CD4-positive, alpha-beta memory T cell (primary cell): Measurements from ENCODE around the gene GPANK1. TPM values are rescaled to one million over a fixed set of nuclear protein-coding genes. Genes with fewer than 3 reads are reported as not detected.

ENCODE experiments used
- CTCF ChIA-PET: fragments of 350-600 bp; sonication (Branson Sonifier 250); formaldehyde crosslinking; loops from one replicate; lab custom pipeline; 2021; ENCODE audit warnings: inconsistent platforms; ENCODE audit not compliant: partially characterized antibody; lab: Charles Lee
- POLR2A ChIA-PET: fragments of 350-600 bp; sonication (Branson Sonifier 250); formaldehyde crosslinking; loops from one replicate; lab custom pipeline; 2021; ENCODE audit not compliant: partially characterized antibody; lab: Charles Lee
- DNase-seq, 5 donors: peaks; one replicate each; pipeline versions ENCODE4 v3.0.0 to v3.0.0-alpha.2; 2020 to 2022; ENCODE audit warnings: mixed read lengths in 1 of 5
- H3K27ac ChIP-seq: one replicate; pipeline ENCODE4 v1.7.0; 2013; ENCODE audit warnings: low read depth, low read length
- H3K27me3 ChIP-seq: 2 replicates; pipeline ENCODE4 v1.7.0; 2013; ENCODE audit warnings: mild to moderate bottlenecking, low read length, moderate library complexity; ENCODE audit not compliant: insufficient read depth
- H3K36me3 ChIP-seq: 2 replicates; pipeline ENCODE4 v1.7.0; 2013; ENCODE audit warnings: mild to moderate bottlenecking, low read length, moderate library complexity; ENCODE audit not compliant: insufficient read depth
- H3K4me1 ChIP-seq: 2 replicates; pipeline ENCODE4 v1.7.0; 2013; ENCODE audit warnings: mild to moderate bottlenecking, low read length, moderate library complexity; ENCODE audit not compliant: insufficient read depth
- H3K4me3 ChIP-seq, 2 donors: one replicate each; pipeline ENCODE4 v1.7.0; 2013; ENCODE audit warnings: low read length in 2 of 2, mild to moderate bottlenecking in 1 of 2
- H3K9me3 ChIP-seq, 2 donors: one replicate each; pipeline ENCODE4 v1.7.0; 2013; ENCODE audit warnings: low read length in 2 of 2, control low read depth in 1 of 2; ENCODE audit not compliant: control insufficient read depth in 1 of 2
- H3K27ac Mint-ChIP-seq, 7 donors: one replicate each; pipeline ENCODE4 v1.8.0; 2020 to 2021; ENCODE audit warnings: mixed read lengths in 7 of 7, mild to moderate bottlenecking in 6 of 7, inconsistent platforms in 3 of 7, moderate library complexity in 3 of 7
- H3K27me3 Mint-ChIP-seq, 2 donors: one replicate each; pipeline ENCODE4 v1.8.0; 2020 to 2021; ENCODE audit warnings: mixed read lengths in 2 of 2
- H3K36me3 Mint-ChIP-seq, 2 donors: one replicate each; pipeline ENCODE4 v1.8.0; 2020 to 2021; ENCODE audit warnings: mixed read lengths in 2 of 2, inconsistent platforms in 1 of 2, mild to moderate bottlenecking in 1 of 2
- H3K4me1 Mint-ChIP-seq, 4 donors: one replicate each; pipeline ENCODE4 v1.8.0; 2020 to 2021; ENCODE audit warnings: mixed read lengths in 4 of 4, mild to moderate bottlenecking in 1 of 4
- H3K4me3 Mint-ChIP-seq, 8 donors: one replicate each; pipeline ENCODE4 v1.8.0; 2020 to 2021; ENCODE audit warnings: mixed read lengths in 8 of 8, mild to moderate bottlenecking in 7 of 8, moderate library complexity in 6 of 8, inconsistent platforms in 3 of 8
- H3K9me3 Mint-ChIP-seq, 8 donors: one replicate each; pipeline ENCODE4 v1.8.0; 2020 to 2021; ENCODE audit warnings: mixed read lengths in 8 of 8, mild to moderate bottlenecking in 5 of 8, inconsistent platforms in 3 of 8, moderate library complexity in 1 of 8
- intact Hi-C: fragments of 100-400 bp; cut with micrococcal nuclease; formaldehyde crosslinking; loops from one replicate; pipeline ENCODE4 v1.15.1; 2023
- polyA plus RNA-seq, 2 donors: library from polyadenylated mRNA; unstranded; fragments of 300-500 nt; fragmentation: Illumina TruSeq; gene quantifications; one replicate each; pipeline ENCODE4 v1.2.3, GENCODE V29; 2021
- total RNA-seq, 2 experiments: library from RNA; stranded (reverse); gene quantifications; one replicate each; pipeline ENCODE4 v1.2.3, GENCODE V29; 2021

Gene GPANK1
- total and polyA plus RNA-seq, 4 experiments from 2014 or later, result 16.7 to 25.5 (median 22.3) TPM

DNA sequence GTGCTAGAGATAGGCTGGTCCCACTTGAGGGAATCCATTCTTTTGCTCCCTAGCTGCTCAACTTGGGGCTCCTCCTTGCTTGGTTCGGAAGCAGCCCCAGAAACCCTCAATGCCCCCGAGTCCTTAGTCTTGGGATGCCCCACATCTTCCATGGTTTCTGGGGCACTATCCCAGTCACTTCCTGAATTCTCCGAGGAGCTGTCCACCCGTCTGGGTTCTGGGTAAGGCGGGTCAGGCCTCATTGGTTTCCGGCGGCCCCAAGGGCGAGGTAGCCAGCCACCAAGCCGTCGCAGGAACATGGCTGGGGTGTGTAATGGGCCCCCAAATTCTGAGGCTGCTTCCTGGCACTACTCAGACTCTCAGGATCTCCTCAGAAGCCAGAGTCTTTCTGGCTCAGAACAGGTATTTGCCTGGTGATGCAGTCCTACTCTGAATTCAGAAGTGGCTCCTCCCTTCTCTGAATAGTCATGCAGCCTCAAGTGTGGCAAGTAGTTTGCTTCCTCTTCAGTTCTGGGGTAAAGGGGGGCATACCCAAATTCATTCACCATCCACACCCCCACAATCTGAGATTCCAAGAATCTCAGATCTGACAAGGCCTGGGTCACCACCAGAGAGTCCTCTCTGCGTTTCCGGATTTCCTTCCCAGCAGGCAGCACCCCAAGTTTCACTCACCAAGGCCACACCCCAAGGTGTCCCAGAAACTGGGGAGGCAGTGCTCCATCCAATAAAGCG, 5.0 kb downstream of the GPANK1 start:
- Mint-ChIP-seq H3K27ac (peak overlapping the region; percentile 84 to 95 (median 90)), H3K9me3 (peaks cover 0 to 2% (median 0%) of the 10 kb centered on the region in 8 donors), H3K36me3 (peaks cover 19 to 56% of the 10 kb centered on the region in 2 donors), H3K27me3 (no peaks in the 10 kb centered on the region), H3K4me1 (peaks cover 49 to 88% (median 65%) of the 10 kb centered on the region in 4 donors), H3K4me3 (peak overlapping the region; percentile 86 to 93 (median 92))
- peaks cover 13% of the 10 kb centered on the region for H3K36me3 ChIP-seq
- no peaks in the 10 kb centered on the region for H3K9me3 ChIP-seq
- peaks cover 61% of the 10 kb centered on the region for H3K4me1 ChIP-seq
- H3K27me3 ChIP-seq, result no peaks in the 10 kb centered on the region
- H3K4me3 ChIP-seq, result peak overlapping the region; percentile 71 to 83
- peak overlapping the region; percentile 84 for H3K27ac ChIP-seq
- POLR2A ChIA-PET, result interaction anchor here (0.7 to 8.6 kb wide), 18 partner anchors 6 to 243 kb away, joined by 3 to 269 read pairs (median 4); partner anchors contain the start of genes ABHD16A, APOM, BAG6 and DDX39B
- intact Hi-C loops, result loop anchor here (1.0 to 10.0 kb wide), 3 partner anchors 8 to 1545 kb away; partner anchors contain the start of genes BAG6, HSD17B8, PSMB8 and RING1
- CTCF ChIA-PET, result no interaction called here
- DNase-seq, result peak; percentile 13 to 60 (median 32)

DNA sequence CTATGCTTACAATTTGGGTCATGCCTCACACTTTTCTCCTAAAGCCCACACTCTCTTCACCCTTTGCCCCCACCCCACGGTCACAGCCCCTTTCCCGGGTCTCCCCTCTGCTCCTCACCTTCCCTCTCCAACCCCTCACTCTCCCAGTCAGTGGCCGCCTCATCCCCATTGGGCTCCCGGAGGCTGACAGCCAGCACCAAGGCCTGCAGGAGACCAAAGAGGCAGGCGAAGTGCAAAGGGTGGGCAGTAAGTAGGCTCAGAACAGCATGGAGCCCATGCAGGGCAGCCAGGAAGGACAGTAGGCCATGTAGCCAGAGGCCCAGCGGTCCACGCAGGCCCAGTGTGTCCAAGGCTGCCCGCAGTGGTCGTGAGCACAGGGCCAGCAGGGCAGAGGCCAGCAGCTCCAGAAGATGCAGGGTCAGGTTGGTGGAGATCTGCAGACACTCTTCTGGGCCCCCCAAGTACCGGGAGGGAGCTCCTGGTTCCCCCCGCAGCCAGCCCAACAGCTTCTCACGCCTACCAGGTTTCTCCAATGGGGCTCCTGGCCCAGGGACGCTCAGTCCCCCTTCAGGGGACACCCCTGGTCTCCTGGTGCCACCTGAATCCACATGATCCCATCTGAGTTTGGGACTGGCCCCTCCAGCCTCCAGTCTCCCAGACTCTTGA, 5.7 kb downstream of the GPANK1 start:
- H3K27me3 ChIP-seq, result no peaks in the 10 kb centered on the region
- intact Hi-C loops, result loop anchor here (10.0 kb wide), 1 partner anchor 1186 kb away; the partner anchor contains the start of gene PSMB8
- H3K36me3 ChIP-seq, result peaks cover 13% of the 10 kb centered on the region
- Mint-ChIP-seq H3K36me3 (peaks cover 14 to 49% of the 10 kb centered on the region in 2 donors), H3K27me3 (no peaks in the 10 kb centered on the region), H3K9me3 (peaks cover 0 to 2% (median 0%) of the 10 kb centered on the region in 8 donors), H3K27ac (peak overlapping the region; percentile 84 to 95 (median 90)), H3K4me3 (peak overlapping the region; percentile 86 to 93 (median 92)), H3K4me1 (peaks cover 43 to 81% (median 59%) of the 10 kb centered on the region in 4 donors)
- DNase-seq, result no peak
- ChIA-PET POLR2A (interaction anchor here (2.4 to 8.6 kb wide), 2 partner anchors 6 to 44 kb away, joined by 6 to 269 read pairs; partner anchors contain the start of genes ABHD16A, APOM and BAG6), CTCF (no interaction called here)
- no peaks in the 10 kb centered on the region for H3K9me3 ChIP-seq
- H3K4me1 ChIP-seq, result peaks cover 56% of the 10 kb centered on the region
- peak overlapping the region; percentile 84 for H3K27ac ChIP-seq
- peak overlapping the region; percentile 30 to 83 for H3K4me3 ChIP-seq

DNA sequence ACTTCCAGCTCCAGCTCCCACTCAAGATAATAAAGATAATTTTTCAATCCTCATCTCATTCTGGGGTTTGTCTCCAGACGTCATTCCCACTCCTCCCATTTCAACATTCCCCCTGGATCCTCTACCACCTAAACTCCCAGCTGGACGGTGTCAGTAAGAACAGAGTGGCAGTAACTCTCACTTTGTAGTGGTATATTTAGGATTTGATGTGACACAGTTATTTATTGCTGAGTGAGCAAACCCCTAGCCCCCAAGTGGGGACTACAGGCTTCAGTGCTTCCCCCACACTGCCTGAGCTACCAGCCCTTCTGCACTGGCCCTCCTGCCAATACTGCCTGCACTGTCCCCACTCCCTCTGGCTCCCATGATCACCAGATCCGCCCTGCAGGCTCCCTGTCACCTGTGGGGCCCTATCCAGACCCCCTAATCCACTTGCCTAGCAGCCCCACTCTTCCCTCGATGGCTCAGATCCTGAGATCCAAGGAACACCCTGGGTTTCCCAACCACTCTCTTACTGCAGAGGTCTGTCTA, 6.6 kb downstream of the GPANK1 start:
- H3K4me1 Mint-ChIP-seq, result peaks cover 36 to 78% (median 52%) of the 10 kb centered on the region in 4 donors
- DNase-seq, result no peak
- H3K4me1 ChIP-seq, result peaks cover 53% of the 10 kb centered on the region
- no peak overlapping the region for H3K4me3 ChIP-seq
- H3K36me3 Mint-ChIP-seq, result peaks cover 7 to 40% of the 10 kb centered on the region in 2 donors
- peaks cover 0 to 2% (median 0%) of the 10 kb centered on the region in 8 donors for H3K9me3 Mint-ChIP-seq
- H3K27me3 Mint-ChIP-seq, result no peaks in the 10 kb centered on the region
- no peaks in the 10 kb centered on the region for H3K9me3 ChIP-seq
- peak overlapping the region; percentile 45 to 93 (median 70) for H3K4me3 Mint-ChIP-seq
- intact Hi-C loops, result loop anchor here (10.0 kb wide), 1 partner anchor 1187 kb away; the partner anchor contains the start of gene PSMB8
- peak overlapping the region; percentile 87 to 94 (median 88) for H3K27ac Mint-ChIP-seq
- H3K27ac ChIP-seq, result peak overlapping the region; percentile 84
- CTCF ChIA-PET, result interaction anchor here (1.2 kb wide), 1 partner anchor 172 kb away, joined by 4 read pairs; no protein-coding TSS in a partner anchor
- POLR2A ChIA-PET, result interaction anchor here (1.1 kb wide), 1 partner anchor 172 kb away, joined by 4 read pairs; no protein-coding TSS in a partner anchor
- no peaks in the 10 kb centered on the region for H3K27me3 ChIP-seq
- H3K36me3 ChIP-seq, result peaks cover 13% of the 10 kb centered on the region

DNA sequence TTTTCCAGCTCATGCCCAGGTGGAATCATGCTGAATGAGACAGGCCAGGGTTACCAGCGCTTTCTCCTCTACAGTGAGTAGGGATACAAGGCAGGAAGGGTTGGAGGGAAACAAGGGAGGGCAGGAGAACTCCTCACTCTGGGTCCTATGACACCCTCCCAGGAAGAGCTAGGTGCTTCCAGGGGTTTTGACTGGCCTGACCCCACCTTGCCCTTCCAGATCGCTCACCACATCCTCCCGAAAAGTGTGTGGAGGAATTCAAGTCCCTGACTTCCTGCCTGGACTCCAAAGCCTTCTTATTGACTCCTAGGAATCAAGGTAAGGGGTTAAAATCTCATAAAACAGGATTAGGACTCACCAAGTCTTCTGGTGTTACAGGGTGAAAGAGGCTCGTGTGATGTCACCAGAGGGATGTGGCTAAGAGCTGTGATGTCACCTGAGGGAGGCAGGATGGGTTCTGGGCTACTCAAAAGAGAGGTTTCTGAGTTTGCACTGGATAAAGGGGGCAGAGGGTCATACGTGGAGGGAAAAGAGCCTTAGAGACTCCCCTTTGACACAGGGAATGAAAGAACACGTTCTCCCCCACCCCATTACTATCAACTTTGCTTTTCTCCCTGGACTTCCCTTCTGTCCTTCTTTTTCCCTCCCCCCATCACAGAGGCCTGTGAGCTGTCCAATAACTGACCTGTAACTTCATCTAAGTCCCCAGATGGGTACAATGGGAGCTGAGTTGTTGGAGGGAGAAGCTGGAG, 7.2 kb downstream of the GPANK1 start:
- H3K36me3 Mint-ChIP-seq, result peaks cover 6 to 42% of the 10 kb centered on the region in 2 donors
- H3K27ac Mint-ChIP-seq, result peak overlapping the region; percentile 75 to 94 (median 88)
- DNase-seq, result peak in 2 of 5 donors; percentile 24 to 72
- Histone ChIP-seq H3K36me3 (peaks cover 13% of the 10 kb centered on the region), H3K27me3 (no peaks in the 10 kb centered on the region), H3K9me3 (no peaks in the 10 kb centered on the region), H3K27ac (no peak overlapping the region), H3K4me3 (no peak overlapping the region), H3K4me1 (peaks cover 48% of the 10 kb centered on the region)
- peaks cover 36 to 80% (median 54%) of the 10 kb centered on the region in 4 donors for H3K4me1 Mint-ChIP-seq
- intact Hi-C loops, result loop anchor here (10.0 kb wide), 1 partner anchor 1187 kb away; the partner anchor contains the start of gene PSMB8
- H3K27me3 Mint-ChIP-seq, result no peaks in the 10 kb centered on the region
- peak overlapping the region; percentile 60 to 93 (median 72) for H3K4me3 Mint-ChIP-seq
- H3K9me3 Mint-ChIP-seq, result peaks cover 0 to 4% (median 0%) of the 10 kb centered on the region in 8 donors
- ChIA-PET CTCF (interaction anchor here (1.2 kb wide), 1 partner anchor 172 kb away, joined by 4 read pairs; no protein-coding TSS in a partner anchor), POLR2A (interaction anchor here (0.6 to 1.1 kb wide), 2 partner anchors 38 to 173 kb away, joined by 3 to 4 read pairs; no protein-coding TSS in a partner anchor)

DNA sequence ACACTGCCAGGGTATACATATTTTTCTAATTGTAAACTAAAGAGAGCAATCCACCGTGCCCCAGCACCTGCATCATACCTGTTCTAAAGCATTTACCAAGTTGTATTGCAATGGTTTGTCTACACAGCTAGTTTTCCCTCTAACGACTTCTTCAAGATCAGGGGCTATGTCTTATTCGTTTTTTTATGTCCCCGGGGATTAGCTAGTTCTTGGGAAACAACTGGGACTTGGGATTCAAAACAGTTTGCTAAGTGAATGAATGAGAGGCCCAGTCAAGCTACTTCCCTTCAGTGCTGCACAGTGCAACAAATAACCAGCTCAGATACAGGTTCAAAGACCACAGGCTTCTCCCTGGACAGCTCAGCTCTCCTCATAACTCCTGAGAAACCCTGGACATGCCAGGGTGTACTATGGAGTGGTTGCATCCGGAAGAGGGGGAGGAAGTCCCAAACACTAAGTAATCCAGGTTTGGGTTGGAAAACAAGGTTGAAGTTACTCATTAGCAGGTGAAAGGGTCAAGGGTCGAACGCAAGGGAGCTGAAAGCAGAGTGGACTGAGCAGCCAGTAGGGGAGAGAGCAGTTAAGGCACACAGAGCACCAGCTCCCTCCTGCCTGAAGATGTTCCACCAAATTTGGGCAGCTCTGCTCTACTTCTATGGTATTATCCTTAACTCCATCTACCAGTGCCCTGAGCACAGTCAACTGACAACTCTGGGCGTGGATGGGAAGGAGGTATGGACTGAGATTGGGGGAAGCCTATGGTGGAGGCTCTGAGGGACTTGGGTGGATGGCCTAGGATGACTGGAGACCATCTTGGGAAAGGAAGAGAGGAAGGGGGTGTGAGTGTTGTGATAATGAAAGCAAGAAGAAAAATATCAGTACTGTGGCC, 9.2 kb downstream of the GPANK1 start, which contains the start of gene APOM:
APOM (plus strand) TSS at position 546 of the 889 bp plus-strand sequence; CDS start at position 619, 73 bp downstream.
- DNase-seq, result no peak
- Mint-ChIP-seq H3K27ac (peak within 1 kb of the TSS; percentile 37 to 88 (median 70)), H3K36me3 (peaks cover 6 to 50% of the 10 kb centered on the region in 2 donors), H3K4me1 (peaks cover 42 to 78% (median 58%) of the 10 kb centered on the region in 4 donors), H3K4me3 (peak within 1 kb of the TSS in 4 of 8 donors; percentile 28 to 58 (median 39)), H3K9me3 (peaks cover 0 to 15% (median 0%) of the 10 kb centered on the region in 8 donors), H3K27me3 (no peaks in the 10 kb centered on the region)
- intact Hi-C loops, result loop anchor here (10.0 kb wide), 1 partner anchor 1189 kb away; the partner anchor contains the start of gene PSMB8
- ChIA-PET POLR2A (interaction anchor here (1.4 to 7.2 kb wide), 2 partner anchors 8 to 35 kb away, joined by 5 to 269 read pairs; partner anchors contain the start of genes C6orf47, CSNK2B, GPANK1 and PRRC2A), CTCF (interaction anchor here (0.7 to 4.6 kb wide), 8 partner anchors 9 to 175 kb away, joined by 3 to 28 read pairs (median 3); partner anchors contain the start of genes CSNK2B and GPANK1)
- Histone ChIP-seq H3K4me1 (peaks cover 50% of the 10 kb centered on the region), H3K27me3 (no peaks in the 10 kb centered on the region), H3K4me3 (no peak within 1 kb of the TSS), H3K27ac (no peak within 1 kb of the TSS), H3K36me3 (peaks cover 5% of the 10 kb centered on the region), H3K9me3 (no peaks in the 10 kb centered on the region)
